GM12891 (cell line): ENCODE measurements around the gene EDN1.

Experiments
- PAX5 ChIP-seq: IDR thresholded peaks from 2 replicates; pipeline ENCODE4 v1.6.1; 2011; ENCODE audit warnings: low read length, moderate library complexity, mild to moderate bottlenecking; ENCODE audit not compliant: insufficient read depth, severe bottlenecking
- POLR2A ChIP-seq: IDR thresholded peaks from 2 replicates; pipeline ENCODE4 v1.6.1; 2011; ENCODE audit warnings: low read depth, low read length, control low read depth
- POLR2AphosphoS5 ChIP-seq: IDR thresholded peaks from 2 replicates; pipeline ENCODE4 v1.6.1; 2011; ENCODE audit warnings: low read depth, low read length, control low read depth
- POU2F2 ChIP-seq: IDR thresholded peaks from 2 replicates; pipeline ENCODE4 v1.6.1; 2011; ENCODE audit warnings: low read depth, mild to moderate bottlenecking, control low read depth, low read length, moderate library complexity
- SPI1 ChIP-seq: IDR thresholded peaks from 2 replicates; pipeline ENCODE4 v1.6.1; 2011; ENCODE audit warnings: low read depth, low read length, control low read depth
- TAF1 ChIP-seq: IDR thresholded peaks from 2 replicates; pipeline ENCODE4 v1.6.1; 2011; ENCODE audit warnings: low read depth, low read length, control low read depth

- TF ChIP-seq POLR2A (no peak), POLR2AphosphoS5 (no peak), TAF1 (no peak), PAX5 (no peak), SPI1 (no peak), POU2F2 (no peak)
Measured at GRCh38 chr6:12315292-12316081, 25.3 kb downstream of the EDN1 start.
